ENCODE measurements around the gene FOXRED2. TPM values are rescaled to one million over a fixed set of nuclear protein-coding genes. Genes with fewer than 3 reads are reported as not detected.
"Not testable (repeated sequence)": the region's sequence is repeated elsewhere in the genome, so short reads cannot be mapped to it uniquely, and the experiment has no call there.

The FOXRED2 gene
- total and polyA plus RNA-seq, 8 donors, result 0.76 to 17.5 (median 3.8) TPM

DNA sequence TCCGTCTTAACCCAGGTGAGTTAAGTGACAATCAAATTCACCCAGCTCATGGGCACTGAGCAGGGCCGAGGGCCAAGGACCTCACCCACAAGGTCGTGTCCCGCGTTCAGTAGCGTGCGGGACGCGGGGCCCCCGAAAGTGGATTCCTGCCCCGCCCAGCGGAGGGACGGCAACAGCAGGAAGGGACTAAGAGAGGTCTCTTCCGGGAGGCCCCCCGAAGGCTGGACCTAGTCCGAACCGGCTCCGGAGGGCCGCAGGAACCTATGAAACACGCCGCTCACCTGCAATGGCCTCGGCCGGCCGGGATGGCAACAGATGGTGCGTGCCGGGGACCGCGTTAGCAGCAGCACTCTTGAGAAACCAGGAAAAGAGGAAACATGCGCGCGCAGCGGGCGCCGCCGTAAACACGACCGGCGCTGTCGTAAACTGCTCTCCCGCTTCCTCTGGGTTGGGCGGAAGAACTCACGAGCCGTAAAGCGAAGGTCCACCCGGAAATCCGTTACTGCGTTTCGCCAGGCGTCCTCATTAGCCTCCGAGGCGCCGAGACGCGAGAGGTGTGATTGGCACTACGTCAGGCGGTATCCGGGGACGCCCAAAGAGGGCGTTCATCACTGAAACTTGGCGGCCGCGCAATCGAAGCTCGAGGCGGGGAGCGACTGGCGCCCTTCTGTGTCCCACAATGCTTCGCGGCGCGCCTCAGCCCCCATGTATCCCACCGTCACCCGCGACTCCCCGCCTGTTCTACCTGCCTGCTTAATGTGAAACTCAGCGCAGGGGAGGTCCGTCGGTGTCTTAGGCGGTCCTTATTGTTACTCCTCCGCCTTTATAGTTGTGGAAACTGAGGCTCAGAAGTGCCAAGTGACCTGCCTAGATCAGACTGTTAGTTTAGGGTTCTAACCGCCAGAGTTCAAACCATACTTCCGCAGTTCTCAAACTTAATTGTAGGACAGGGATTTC lies 22.2 kb upstream of the FOXRED2 start, which contains the start of gene EIF3D:
Gene EIF3D (minus strand): TSS at position 372 of the 957 bp plus-strand sequence. CDS start 3,045 bp downstream, outside the sequence.
- Histone ChIP-seq H3K36me3 (peaks cover 26 to 36% (median 35%) of the 10 kb centered on the region in 4 donors), H3K4me1 (peaks cover 8 to 33% (median 23%) of the 10 kb centered on the region in 4 donors), H3K4me3 (peak within 1 kb of the TSS; percentile 72 to 85 (median 84)), H3K27me3 (no peaks in the 10 kb centered on the region), H3K9me3 (no peaks in the 10 kb centered on the region), H3K27ac (peak within 1 kb of the TSS; percentile 87 to 97 (median 95))
- peak; percentile 99 to 100 for DNase-seq
- TF ChIP-seq POLR2AphosphoS5 (IDR thresholded peaks at IDR 0.05) (peak; percentile 88 to 97 (median 92)), POLR2A (IDR thresholded peaks at IDR 0.05) (peak in 2 of 4 donors; percentile 18 to 68)
- TF ChIP-seq, protein P1, sequence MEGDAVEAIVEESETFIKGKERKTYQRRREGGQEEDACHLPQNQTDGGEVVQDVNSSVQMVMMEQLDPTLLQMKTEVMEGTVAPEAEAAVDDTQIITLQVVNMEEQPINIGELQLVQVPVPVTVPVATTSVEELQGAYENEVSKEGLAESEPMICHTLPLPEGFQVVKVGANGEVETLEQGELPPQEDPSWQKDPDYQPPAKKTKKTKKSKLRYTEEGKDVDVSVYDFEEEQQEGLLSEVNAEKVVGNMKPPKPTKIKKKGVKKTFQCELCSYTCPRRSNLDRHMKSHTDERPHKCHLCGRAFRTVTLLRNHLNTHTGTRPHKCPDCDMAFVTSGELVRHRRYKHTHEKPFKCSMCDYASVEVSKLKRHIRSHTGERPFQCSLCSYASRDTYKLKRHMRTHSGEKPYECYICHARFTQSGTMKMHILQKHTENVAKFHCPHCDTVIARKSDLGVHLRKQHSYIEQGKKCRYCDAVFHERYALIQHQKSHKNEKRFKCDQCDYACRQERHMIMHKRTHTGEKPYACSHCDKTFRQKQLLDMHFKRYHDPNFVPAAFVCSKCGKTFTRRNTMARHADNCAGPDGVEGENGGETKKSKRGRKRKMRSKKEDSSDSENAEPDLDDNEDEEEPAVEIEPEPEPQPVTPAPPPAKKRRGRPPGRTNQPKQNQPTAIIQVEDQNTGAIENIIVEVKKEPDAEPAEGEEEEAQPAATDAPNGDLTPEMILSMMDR (IDR thresholded peaks at IDR 0.05), result no peak
- intact Hi-C loops (cut with DNase I; ENCODE audit: low total_unique reads), result no loop called here
- WGBS, 5 donors, result 0 to 1% (median 0%) methylated on average over 70 to 82 of the region's 82 CpGs

DNA sequence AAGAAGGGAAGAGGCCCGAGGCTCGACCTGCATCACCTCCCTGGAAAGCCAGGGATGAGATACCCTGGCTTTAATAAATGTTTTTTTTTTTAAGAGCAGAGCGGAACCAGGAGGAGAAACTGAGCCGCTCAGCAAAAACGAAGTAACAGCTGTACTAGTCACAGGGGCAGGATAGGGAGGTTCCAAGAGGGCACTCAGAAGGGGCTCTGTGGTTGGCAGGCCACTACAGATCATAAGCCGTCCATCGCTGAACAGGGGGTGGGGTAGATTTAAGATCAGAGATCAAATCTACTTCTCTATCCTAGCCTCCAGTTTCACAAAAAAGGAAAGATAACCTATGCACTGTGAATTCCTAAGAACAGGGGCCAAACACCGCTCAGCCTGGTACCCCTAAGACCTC lies 21.5 kb upstream of the FOXRED2 start:
- H3K4me1 ChIP-seq, result peaks cover 8 to 33% (median 23%) of the 10 kb centered on the region in 4 donors
- TF ChIP-seq, protein P1 (IDR thresholded peaks at IDR 0.05), result no peak
- TF ChIP-seq POLR2AphosphoS5 (IDR thresholded peaks at IDR 0.05), result no peak
- TF ChIP-seq POLR2A (IDR thresholded peaks at IDR 0.05), result no peak
- no peak for TF ChIP-seq EP300 (IDR thresholded peaks at IDR 0.05)
- peaks cover 33 to 43% (median 43%) of the 10 kb centered on the region in 4 donors for H3K36me3 ChIP-seq
- H3K27me3 ChIP-seq, result no peaks in the 10 kb centered on the region
- H3K9me3 ChIP-seq, result no peaks in the 10 kb centered on the region
- DNase-seq, result peak in 1 of 2 donors; percentile 53
- WGBS, 5 donors, result 0 to 7% (median 5%) methylated on average over 8 of the region's 8 CpGs
- intact Hi-C loops (cut with DNase I; ENCODE audit: low total_unique reads), result no loop called here
- peak overlapping the region; percentile 85 to 97 (median 95) for H3K27ac ChIP-seq
- peak overlapping the region; percentile 72 to 85 (median 84) for H3K4me3 ChIP-seq

GRCh38 chr22:36522662-36523061 lies 15.8 kb upstream of the FOXRED2 start:
- Histone ChIP-seq H3K4me3 (no peak overlapping the region), H3K27me3 (no peaks in the 10 kb centered on the region), H3K4me1 (peaks cover 5 to 16% (median 9%) of the 10 kb centered on the region in 4 donors), H3K36me3 (peaks cover 79 to 100% (median 99%) of the 10 kb centered on the region in 4 donors), H3K9me3 (no peaks in the 10 kb centered on the region), H3K27ac (no peak overlapping the region)
- no peak for DNase-seq
- intact Hi-C loops (cut with DNase I; ENCODE audit: low total_unique reads), result no loop called here
- TF ChIP-seq POLR2AphosphoS5 (IDR thresholded peaks at IDR 0.05), result no peak
- TF ChIP-seq, protein P1 (IDR thresholded peaks at IDR 0.05), result no peak
- 84 to 93% (median 87%) methylated on average over 6 of the region's 6 CpGs for WGBS, 5 donors

GRCh38 chr22:36520423-36520822 lies 13.6 kb upstream of the FOXRED2 start:
- Histone ChIP-seq H3K27ac (peak overlapping the region in 1 of 5 donors; percentile 3), H3K9me3 (no peaks in the 10 kb centered on the region), H3K4me1 (no peaks in the 10 kb centered on the region), H3K4me3 (no peak overlapping the region), H3K27me3 (no peaks in the 10 kb centered on the region), H3K36me3 (peaks cover 89 to 100% (median 100%) of the 10 kb centered on the region in 4 donors)
- intact Hi-C loops (cut with DNase I; ENCODE audit: low total_unique reads), result no loop called here
- 82 to 90% (median 84%) methylated on average over 3 of the region's 3 CpGs for WGBS, 5 donors
- DNase-seq, result no peak
- TF ChIP-seq POLR2AphosphoS5 (IDR thresholded peaks at IDR 0.05) (no peak), EP300 (IDR thresholded peaks at IDR 0.05) (no peak), POLR2A (IDR thresholded peaks at IDR 0.05) (no peak)
- TF ChIP-seq, protein P1 (IDR thresholded peaks at IDR 0.05), result no peak

DNA sequence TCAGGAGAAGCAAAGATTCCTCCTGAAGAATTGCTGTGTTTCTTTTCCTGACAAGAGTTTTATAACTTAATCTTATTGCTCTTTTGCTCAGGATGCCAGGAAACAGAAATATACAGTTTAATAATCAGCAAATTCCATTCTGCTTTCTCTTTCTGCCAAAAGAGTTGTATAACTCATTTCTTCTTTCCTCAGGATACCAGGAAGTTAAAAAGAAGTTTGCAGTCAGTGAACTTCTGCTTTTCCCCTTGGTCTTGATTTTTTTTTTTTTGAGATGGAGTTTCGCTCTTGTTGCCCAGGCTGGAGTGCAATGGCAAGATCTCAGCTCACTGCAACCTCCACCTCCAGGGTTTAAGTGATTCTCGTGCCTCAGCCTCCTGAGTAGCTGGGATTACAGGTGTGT lies 13.1 kb upstream of the FOXRED2 start:
- Histone ChIP-seq H3K27ac (peak overlapping the region in 1 of 5 donors; percentile 3), H3K36me3 (peaks cover 89 to 100% (median 100%) of the 10 kb centered on the region in 4 donors)
- H3K4me3 ChIP-seq; H3K4me1 ChIP-seq; H3K9me3 ChIP-seq; DNase-seq; intact Hi-C loops (cut with DNase I; ENCODE audit: low total_unique reads); H3K27me3 ChIP-seq: not testable (repeated sequence)
- WGBS, 5 donors, result 81 to 95% (median 87%) methylated on average over 2 of the region's 2 CpGs

All from stomach (tissue), 9 donors.